ENCODE results near the gene EEF1AKMT2. TPM values are rescaled to one million over a fixed set of nuclear protein-coding genes. Genes with fewer than 3 reads are reported as not detected.

Gene EEF1AKMT2
- total and polyA plus RNA-seq, 9 of the 15 experiments (the other 6 are each of a cell fraction or from before 2014, with no cell fraction given): 9.3 to 34.3 (median 23.7) TPM

DNA sequence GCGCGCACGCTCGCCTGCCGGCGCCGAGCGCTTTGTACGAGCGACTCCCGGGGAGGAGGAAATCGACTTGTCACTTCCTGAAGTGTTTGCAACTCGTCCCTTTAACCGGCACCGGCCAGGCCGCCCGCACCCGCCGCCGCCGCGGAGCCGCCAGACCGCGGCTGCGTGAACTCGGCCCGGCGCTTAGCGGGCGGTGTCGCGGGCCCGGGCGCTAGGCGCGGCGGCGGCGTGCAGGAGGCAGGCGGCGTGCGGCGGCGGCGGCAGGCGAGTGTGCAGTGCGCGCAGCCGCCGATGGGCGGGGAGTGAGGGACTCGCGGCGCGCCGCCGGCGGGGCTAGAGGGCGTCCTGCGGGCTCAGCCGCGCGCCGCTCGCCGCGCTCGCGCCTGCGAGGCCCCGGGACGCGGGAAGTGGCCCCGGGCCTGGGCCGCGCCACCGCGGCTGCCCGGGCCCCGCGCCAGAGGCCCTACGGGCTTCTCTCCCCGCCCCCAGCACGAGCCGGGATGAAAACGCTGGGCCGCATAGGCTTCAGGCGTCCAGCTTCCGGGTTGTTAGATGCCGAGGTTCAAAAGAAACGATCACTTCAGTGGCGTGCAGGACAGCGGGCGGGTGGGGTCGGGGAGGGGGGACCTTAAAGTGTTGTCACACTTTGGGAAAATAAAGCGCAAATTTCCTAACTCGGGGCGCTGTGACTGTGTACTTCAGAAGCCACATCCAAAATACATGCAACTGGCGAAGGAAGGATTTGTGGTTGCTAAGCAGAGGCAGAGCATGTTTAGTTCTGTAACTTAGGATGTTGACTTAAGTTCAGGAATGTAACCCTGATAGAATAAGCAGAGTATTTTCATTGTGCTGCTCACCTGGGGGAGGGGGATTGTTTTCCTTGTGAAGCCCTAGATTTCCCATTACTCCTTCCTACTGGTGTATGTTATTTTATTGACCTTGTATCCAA, 47.3 kb downstream of the EEF1AKMT2 start, which contains the start of gene FAM53B (continued):
- TF ChIP-seq, protein P1, sequence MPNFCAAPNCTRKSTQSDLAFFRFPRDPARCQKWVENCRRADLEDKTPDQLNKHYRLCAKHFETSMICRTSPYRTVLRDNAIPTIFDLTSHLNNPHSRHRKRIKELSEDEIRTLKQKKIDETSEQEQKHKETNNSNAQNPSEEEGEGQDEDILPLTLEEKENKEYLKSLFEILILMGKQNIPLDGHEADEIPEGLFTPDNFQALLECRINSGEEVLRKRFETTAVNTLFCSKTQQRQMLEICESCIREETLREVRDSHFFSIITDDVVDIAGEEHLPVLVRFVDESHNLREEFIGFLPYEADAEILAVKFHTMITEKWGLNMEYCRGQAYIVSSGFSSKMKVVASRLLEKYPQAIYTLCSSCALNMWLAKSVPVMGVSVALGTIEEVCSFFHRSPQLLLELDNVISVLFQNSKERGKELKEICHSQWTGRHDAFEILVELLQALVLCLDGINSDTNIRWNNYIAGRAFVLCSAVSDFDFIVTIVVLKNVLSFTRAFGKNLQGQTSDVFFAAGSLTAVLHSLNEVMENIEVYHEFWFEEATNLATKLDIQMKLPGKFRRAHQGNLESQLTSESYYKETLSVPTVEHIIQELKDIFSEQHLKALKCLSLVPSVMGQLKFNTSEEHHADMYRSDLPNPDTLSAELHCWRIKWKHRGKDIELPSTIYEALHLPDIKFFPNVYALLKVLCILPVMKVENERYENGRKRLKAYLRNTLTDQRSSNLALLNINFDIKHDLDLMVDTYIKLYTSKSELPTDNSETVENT (CRISPR knock-in tag; IDR thresholded peaks at IDR 0.05): 0 out of 2 replicates have a peak, but pooled peaks have one; percentile 12
- peak; percentile 53 for TF ChIP-seq HMGN3 (IDR thresholded peaks at IDR 0.05; ENCODE audit: borderline replicate concordance, extremely low read depth, insufficient read length, low read depth, low read length)
- no peak for TF ChIP-seq NFIX (CRISPR knock-in tag; IDR thresholded peaks at IDR 0.05; ENCODE audit: low read depth)
- TF ChIP-seq, protein P2, sequence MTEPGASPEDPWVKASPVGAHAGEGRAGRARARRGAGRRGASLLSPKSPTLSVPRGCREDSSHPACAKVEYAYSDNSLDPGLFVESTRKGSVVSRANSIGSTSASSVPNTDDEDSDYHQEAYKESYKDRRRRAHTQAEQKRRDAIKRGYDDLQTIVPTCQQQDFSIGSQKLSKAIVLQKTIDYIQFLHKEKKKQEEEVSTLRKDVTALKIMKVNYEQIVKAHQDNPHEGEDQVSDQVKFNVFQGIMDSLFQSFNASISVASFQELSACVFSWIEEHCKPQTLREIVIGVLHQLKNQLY (CRISPR knock-in tag; conservative IDR thresholded peaks at IDR 0.05): no peak
- TF ChIP-seq ARID2 (IDR thresholded peaks at IDR 0.05): no peak
- peak; percentile 84 for TF ChIP-seq ELF1 (tag; IDR thresholded peaks at IDR 0.05)
- no peak for TF ChIP-seq PCBP1 (IDR thresholded peaks at IDR 0.05; ENCODE audit: low read depth, low read length, poor library complexity, severe bottlenecking)
- peak in 1 of 2 experiments; percentile 39; a peak in 1 of 4 replicates for TF ChIP-seq MAZ (CRISPR knock-in tag; conservative IDR thresholded peaks at IDR 0.05 in 1 of 2, IDR thresholded peaks at IDR 0.05 in 1 of 2)
- no peak for TF ChIP-seq KAT2B (IDR thresholded peaks at IDR 0.05; ENCODE audit: low read depth, low read length)
- TF ChIP-seq RFX1 (IDR thresholded peaks at IDR 0.05): 0 out of 2 replicates have a peak, but pooled peaks have one; percentile 19
- peak; percentile 59; the same call in 1 of the 2 replicates for TF ChIP-seq CTBP1 (IDR thresholded peaks at IDR 0.05; ENCODE audit: borderline replicate concordance)
- no peak for TF ChIP-seq DDX20 (tag; IDR thresholded peaks at IDR 0.05; ENCODE audit: low read depth)
- peak; percentile 77 for TF ChIP-seq BHLHE40 (IDR thresholded peaks at IDR 0.05; ENCODE audit: low read length)
- TF ChIP-seq, protein P3, sequence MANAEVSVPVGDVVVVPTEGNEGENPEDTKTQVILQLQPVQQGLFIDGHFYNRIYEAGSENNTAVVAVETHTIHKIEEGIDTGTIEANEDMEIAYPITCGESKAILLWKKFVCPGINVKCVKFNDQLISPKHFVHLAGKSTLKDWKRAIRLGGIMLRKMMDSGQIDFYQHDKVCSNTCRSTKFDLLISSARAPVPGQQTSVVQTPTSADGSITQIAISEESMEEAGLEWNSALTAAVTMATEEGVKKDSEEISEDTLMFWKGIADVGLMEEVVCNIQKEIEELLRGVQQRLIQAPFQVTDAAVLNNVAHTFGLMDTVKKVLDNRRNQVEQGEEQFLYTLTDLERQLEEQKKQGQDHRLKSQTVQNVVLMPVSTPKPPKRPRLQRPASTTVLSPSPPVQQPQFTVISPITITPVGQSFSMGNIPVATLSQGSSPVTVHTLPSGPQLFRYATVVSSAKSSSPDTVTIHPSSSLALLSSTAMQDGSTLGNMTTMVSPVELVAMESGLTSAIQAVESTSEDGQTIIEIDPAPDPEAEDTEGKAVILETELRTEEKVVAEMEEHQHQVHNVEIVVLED (CRISPR knock-in tag; IDR thresholded peaks at IDR 0.05): peak; percentile 27; the same call in 1 of the 2 replicates
- TF ChIP-seq, protein P4, sequence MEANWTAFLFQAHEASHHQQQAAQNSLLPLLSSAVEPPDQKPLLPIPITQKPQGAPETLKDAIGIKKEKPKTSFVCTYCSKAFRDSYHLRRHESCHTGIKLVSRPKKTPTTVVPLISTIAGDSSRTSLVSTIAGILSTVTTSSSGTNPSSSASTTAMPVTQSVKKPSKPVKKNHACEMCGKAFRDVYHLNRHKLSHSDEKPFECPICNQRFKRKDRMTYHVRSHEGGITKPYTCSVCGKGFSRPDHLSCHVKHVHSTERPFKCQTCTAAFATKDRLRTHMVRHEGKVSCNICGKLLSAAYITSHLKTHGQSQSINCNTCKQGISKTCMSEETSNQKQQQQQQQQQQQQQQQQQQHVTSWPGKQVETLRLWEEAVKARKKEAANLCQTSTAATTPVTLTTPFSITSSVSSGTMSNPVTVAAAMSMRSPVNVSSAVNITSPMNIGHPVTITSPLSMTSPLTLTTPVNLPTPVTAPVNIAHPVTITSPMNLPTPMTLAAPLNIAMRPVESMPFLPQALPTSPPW (CRISPR knock-in tag; IDR thresholded peaks at IDR 0.05): peak; percentile 56
- no peak for TF ChIP-seq SP1 (CRISPR knock-in tag; IDR thresholded peaks at IDR 0.05)
- peak; percentile 36; the same call in 1 of the 2 replicates for TF ChIP-seq GABPA (tag; conservative IDR thresholded peaks at IDR 0.05; ENCODE audit: low read depth)
- TF ChIP-seq ZNF175 (CRISPR knock-in tag; IDR thresholded peaks at IDR 0.05; ENCODE audit: low read depth): 0 out of 2 replicates have a peak, but pooled peaks have one; percentile 50
- TF ChIP-seq CXXC5 (CRISPR knock-in tag; IDR thresholded peaks at IDR 0.05): peak; percentile 89
